Hematopoietic multipotent progenitor cell treated with erythropoietin and hydrocortisone succinate and interleukin-3 and kit ligand, for 6 days (in vitro differentiated cells): Measurements from ENCODE around the gene ZSCAN10.
A peak's percentile ranks its signal among the peaks of the same experiment; 100 is the strongest.
"Not testable (repeated sequence)": the region's sequence is repeated elsewhere in the genome, so short reads cannot be mapped to it uniquely, and the experiment has no call there.

ENCODE experiments used
- DNase-seq: peaks from one replicate; pipeline ENCODE4 v3.0.0-alpha.2; 2015

ZSCAN10 gene

DNA sequence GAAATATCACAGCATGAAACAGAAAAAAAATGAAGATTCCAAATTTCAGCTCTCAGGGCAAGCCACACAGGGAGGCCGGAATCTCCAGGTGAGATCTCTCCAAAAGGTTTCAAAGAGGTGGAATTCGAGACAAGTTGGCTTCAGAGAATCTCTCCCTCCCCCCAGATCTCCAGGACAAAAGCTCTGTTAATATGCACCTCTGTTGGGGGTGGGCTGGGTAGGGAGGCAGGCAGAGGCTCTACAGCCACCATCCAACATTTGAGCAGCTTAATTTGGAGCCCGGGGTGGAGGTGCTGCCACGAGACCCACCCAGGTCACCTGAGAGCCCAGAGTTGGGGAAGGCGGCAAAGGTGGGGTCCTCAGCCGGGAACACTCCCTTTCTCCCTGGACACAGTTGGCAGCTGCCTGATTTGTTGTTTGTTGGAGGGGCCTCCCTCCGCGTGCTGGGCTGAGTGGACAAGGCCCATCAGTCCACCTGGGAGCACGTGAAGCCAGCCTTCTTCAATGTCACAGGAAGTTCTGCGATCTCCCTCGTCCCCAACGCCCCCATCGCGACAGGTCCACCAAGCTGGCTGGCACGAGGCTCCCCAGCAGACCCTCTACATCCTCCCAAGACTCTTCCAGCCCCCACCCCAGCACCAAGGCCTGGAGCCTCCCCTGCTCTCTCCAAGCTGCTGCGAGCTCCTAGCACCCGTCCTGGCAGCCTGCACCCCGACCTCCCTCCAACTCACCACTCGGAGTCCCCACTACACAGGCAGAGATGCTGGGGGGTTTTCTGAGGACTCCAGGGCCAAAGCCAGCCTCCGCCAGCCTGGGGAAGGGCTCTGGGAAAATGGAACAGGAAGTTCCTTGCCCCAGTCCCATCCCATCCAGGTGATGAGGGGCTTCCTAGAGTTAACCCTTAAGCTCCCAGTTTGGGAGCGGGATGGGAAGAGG is at the start of gene ZSCAN10:
Gene ZSCAN10 (minus strand): TSS at position 836 of the 936 bp plus-strand sequence. CDS start 6,357 bp downstream, outside the sequence.
- DNase-seq, result no peak

DNA sequence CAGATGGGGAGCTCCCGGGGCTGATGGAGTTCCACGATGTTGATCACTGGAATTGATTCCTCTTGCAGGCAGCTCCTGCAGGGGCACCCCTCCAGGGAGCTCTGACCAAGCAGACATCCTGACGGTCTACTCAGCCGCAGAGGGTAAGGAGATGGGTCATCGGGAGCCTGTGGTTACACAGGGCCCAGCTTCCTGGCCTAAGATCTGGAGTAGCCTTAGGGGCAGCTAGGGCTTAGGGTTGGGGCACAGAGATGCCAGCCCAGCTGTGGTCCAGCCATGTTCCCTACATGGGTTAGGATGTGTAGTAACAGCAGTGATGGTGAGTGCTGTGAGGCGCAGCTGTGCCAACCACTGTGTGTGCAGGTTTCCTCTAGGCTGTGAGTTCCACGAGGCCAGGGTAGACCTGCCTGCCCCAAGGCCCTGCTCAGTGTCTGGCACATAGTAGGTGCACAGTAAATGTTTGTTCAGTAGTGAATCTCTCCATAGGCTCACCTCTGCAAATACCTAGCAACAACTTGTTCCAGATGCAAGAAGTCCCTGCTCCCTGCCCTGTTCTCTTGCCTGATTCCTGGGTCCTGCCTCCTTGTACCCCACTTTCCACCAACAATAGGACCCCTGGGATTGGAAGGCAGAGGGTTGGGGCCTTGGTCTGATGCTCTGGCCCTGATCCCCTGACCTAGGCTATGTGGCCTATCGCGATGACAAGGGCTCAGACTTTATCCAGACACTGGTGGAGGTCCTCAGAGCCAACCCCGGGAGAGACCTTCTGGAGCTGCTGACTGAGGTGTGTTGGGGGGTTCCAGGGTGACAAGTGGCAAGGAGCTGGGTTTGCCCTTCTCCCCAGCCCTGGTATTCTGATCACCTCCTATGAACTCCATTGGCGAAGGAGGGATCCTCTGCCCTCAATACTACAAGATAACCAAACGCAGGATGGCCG is 49.4 kb upstream of the ZSCAN10 start:
- no peak for DNase-seq

DNA sequence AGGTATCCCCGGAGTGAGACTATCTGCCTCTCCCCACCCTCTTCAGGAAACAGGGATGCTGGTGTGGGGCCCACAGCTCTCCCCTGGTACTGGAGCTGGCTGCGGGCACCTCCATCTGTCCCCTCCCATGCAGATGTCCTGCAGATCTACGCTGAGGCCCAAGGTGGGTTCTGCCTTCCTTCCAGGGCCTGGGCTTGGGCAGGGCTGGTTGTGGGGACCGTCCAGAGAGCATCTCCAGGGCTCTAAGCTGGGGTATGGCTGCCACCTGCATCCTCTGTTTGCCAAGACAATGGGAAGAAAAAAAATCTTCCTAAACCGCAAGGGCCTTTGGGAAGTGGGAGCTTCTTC is 48.6 kb upstream of the ZSCAN10 start:
- no peak for DNase-seq

DNA sequence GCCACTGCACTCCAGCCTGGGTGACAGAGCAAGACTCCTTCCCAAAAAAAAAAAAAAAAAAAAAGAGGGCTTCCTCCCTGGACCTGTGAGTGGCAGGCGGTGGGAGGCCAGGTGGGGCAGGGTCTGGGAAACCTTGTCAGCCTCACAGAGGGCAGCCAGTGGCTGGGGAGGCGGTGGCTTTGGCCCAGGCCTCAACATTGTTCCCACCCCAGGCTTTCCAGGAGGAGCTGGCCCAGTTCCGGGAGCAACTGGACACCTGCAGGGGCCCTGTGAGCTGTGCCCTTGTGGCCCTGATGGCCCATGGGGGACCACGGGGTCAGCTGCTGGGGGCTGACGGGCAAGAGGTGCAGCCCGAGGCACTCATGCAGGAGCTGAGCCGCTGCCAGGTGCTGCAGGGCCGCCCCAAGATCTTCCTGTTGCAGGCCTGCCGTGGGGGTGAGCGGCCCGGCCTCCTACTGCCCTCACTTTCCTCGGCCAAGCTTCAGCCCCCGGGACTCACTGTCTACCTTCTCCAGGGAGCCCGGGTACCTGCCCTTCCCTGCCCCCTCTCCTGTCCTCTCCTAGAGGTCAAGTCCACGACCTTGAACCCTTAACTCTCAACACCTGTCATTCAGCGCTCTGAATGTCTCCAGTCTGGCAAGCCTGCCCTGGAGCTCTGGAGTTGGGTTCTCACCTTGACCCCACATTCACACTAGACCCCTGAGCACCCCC is 48.1 kb upstream of the ZSCAN10 start:
- no peak for DNase-seq

DNA sequence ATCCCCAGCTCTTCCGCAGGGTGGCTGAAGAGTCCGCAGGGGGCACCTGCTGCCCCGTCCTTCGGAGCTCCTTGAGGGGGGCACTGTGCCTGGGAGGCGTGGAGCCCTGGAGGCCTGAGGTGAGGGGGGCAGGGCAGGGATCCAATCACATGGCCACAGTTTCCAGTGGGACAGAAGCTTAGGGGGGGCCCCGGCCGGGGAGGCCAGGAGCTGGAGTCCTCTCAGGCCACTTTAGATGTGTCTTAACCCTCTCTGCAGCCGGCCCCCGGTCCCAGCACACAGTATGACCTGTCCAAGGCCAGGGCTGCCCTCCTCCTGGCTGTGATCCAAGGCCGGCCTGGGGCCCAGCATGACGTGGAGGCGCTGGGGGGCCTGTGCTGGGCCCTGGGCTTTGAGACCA is 46.6 kb upstream of the ZSCAN10 start:
- DNase-seq, result no peak

DNA sequence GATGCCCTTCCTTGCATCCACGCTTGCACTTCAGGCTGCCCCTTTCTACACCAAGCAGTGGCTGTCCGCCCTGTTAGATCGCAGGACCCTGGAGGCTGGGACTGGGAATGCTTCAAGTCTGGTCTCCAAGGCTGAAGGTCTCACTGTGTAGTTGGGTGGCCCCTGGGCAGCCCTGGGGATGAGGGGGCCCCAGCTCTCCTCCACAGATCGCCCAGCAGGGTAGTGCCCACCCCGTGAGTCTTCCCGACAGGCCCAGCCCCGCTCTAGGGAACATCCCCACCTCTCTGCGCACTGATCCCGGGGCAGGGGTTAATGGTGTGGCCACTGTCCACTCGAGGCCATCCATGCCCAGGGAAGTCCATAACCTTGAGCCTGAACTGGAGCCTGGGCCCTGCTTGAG is 46.1 kb upstream of the ZSCAN10 start:
- no peak for DNase-seq

DNA sequence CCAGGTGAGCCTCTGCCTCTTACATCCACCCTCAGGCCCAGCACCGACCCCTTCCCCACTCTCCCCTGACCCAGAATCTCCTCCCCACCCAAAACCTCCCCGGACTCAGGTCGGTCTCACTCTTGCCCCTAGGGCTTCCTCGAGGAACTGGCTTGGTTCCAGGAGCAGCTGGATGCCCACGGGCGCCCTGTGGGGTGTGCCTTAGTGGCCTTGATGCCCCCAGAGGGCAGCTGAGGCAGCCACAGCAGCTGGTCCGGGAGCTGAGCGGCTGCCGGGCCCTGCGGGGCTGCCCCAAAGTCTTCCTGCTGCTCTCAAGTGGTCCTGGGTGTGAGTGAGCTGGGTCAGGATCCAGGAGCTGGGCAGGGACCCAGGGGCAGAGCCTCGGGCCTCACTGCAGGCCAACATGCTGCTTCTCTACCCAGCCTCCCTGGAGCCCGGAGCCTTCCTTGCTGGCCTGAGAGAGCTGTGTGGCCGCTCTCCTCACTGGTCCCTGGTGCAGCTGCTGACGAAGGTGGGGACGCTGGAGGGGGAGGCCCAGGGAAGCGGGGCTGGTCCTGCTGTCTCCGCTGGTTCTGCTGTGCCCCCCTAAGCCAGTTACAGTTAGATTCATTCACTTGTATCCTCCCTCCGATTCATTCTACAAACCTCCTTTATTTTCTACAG is 45.4 kb upstream of the ZSCAN10 start:
- no peak for DNase-seq

DNA sequence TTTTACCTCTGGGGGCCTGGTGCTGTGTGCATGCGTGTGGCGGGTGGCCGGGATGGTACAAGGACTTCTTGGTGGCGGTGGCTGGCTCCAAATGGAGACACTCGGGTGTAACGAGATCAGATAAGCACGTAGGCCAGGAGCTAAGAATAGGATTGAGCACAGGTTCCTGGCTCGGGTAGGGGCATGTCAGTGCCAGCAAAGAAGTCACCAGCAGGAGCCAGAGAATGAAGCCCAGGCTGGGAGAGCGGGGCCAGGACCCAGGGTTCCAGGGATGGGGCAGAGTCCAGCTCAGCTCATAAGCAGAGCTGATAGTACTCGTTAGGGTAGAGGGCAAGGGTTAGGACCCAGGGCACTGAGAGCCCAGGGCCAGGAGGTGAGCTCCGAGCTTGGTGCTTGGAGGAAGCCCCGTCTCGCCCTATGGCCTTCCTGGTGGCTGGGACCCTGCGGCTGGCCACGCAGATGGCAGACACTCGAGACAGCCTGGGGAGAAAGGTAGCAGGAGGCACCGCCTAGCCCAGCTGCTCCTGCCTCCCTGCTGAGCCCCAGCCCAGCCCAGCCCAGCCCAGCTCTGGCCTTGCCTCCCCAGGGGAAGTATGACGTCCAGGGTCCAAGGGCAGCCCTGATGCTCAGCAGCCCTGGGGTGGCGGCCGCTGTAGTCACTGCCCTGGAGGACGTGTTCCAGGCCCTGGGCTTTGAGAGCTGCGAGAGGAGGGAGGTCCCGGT is 44.7 kb upstream of the ZSCAN10 start:
- no peak for DNase-seq

DNA sequence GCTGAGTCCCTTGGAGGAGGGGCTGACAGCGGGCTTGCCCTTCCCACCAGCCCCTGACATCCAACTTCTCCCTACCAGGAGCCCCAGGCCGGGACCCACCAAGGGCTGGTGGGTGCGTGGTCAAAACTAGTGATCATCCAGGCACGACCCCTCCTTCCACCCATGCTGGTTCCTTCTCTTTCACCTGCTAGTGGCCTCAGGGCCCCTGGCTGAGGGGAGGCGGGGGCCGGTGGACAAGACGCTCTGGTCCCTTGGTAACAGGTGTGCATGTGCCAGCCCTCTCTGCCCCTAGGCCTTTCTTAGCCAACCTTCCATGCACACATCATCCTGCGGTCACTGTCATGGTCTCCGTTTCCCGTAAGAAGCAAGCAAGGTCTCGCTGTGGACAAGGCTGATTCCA is 44.1 kb upstream of the ZSCAN10 start:
- no peak for DNase-seq

DNA sequence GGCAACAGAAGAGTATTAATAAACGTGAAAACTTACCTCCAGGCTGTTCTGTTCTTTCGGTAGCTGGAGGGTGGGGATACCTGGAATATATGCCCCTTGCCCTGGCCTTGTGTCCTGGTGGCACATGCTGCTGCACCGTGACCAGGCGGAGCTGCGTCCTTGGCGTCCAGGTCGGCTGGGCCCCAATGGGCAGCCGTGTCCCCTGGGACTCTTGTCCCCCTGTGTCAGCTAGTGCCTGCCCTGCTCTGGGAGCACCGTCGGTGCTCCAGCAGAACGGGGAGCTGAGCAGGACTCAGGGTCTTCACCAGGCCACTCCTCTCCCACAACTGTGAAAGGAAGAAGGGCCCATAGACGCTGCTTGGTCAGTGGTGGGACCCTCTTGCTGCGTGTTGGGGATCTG is 43.7 kb upstream of the ZSCAN10 start:
- no peak for DNase-seq

DNA sequence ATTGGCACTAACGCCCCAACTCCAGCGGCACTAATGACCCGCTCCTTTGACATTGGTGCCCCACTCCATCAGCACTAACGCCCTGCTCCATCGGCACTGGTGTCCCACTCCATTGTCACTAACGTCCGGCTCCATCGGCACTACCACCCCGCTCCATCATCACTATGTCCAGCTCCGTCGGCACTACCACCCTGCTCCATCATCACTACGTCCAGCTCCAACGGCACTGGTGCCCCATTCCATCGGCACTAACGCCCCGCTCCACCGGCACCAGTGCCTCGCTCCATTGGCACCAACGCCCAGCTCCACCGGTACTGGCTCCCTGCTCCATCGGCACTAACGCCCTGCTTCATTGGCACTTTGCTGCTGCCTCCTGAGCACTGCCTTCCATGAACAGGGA is 43.2 kb upstream of the ZSCAN10 start:
- no peak for DNase-seq

DNA sequence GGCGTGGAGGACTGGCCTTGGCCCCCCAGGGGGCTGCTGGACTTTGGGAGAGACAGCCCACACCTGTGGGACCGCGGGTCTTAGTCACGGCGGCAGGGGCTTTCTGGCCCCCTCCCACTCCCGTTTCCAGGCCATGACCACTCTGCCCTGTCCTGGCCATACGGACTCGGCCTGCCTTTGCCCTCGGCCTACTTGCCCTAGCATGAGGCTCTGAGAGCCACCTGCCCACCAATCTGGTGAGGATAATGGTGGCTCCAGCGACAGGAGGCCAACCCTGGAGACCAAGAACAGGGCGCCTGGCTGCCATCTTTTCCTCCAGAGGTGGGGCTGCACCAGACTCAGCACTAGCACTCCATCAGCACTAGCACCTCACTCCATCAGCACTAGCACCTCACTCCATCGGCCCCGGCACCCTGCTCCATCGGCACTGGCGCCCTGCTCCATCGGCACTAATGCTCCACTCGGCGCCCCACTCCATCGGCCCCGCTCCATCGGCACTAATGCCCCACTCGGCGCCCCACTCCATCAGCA is 42.8 kb upstream of the ZSCAN10 start:
- DNase-seq, result no peak

DNA sequence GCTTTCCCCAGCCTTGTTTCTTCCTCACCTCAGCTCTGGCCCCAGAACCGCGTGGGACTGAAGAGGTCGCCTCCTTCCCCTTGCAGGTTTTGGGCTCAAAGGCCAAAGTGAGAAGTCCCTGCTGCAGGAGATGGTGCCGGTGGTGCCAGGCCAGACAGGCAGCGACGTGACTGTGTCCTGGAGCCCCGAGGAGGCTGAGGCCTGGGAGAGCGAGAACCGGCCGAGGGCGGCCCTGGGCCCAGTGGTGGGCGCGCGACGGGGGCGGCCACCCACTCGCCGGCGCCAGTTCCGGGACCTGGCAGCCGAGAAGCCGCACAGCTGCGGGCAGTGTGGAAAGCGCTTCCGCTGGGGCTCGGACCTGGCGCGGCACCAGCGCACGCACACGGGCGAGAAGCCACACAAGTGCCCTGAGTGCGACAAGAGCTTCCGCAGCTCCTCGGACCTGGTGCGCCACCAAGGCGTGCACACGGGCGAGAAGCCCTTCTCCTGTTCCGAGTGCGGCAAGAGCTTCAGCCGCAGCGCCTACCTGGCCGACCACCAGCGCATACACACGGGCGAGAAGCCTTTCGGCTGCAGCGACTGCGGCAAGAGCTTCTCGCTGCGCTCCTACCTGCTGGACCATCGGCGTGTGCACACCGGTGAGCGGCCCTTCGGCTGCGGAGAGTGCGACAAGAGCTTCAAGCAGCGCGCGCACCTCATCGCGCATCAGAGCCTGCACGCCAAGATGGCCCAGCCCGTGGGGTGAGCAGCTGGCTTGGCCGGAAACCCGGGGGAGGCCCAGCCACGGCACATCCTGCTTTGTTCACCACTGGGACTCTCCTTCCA is 41.7 kb upstream of the ZSCAN10 start:
- DNase-seq, result no peak

DNA sequence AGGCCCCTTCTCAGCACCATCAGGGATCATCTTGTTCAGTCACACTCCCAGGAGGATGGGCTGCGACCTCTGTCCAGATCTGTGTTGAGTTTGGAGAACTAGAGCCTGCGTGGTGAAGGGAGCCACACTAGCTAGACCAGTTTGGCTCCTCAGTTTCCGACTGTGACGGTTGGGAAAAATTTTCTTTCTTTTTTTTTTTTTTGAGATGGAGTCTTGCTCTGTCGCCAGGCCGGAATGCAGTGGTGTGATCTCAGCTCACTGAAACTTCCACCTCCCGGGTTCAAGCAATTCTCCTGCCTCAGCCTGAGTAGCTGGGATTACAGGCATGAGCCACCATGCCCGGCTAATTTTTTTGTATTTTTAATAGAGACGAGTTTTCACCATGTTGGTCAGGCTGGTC is 40.5 kb upstream of the ZSCAN10 start:
- DNase-seq, result not testable (repeated sequence)

DNA sequence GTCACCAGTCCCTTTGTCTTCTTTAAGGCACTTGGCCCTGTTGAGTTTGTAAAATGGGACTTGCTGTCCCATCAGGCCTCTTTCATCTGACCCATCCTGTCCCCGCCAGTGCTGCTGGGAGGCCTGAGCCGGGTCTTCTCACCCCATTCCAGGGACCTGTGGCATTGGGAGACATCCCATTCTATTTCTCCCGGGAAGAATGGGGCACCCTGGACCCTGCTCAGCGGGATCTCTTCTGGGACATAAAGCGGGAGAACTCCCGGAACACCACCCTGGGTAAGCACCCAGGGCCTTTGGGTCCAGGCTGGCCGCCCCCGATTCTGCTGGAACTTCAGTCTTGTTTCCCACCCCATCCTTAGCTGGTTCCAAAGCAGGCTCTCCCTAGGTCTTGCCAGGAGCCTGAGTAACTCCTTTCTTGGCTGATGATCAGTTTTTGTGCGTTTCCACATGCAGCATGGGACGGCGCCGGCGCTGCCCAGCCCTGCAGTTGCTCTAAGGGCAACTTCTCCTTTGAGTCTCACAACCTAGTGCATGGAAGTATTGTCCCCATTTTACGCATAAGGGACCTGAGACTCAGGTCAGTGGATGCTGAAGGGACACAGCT is 39.8 kb upstream of the ZSCAN10 start:
- DNase-seq, result no peak

DNA sequence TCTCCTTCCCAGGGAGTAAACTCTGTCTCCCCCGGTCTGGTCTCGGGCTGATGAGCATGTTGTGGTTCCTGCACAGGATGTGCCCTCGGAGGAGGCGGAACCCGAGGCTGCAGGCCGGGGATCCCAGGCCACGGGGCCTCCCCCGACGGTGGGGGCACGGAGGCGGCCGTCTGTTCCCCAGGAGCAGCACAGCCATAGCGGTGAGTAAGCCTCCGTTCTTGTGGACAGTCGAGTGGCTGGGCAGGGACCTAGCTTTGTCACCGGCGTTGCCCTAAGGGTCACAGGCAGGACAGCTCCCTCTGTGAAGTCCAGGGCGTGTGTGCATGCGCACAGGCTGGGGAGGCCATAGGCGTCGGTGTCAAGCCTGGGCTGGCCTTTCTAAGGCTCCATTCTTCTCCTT is 39.2 kb upstream of the ZSCAN10 start:
- no peak for DNase-seq

DNA sequence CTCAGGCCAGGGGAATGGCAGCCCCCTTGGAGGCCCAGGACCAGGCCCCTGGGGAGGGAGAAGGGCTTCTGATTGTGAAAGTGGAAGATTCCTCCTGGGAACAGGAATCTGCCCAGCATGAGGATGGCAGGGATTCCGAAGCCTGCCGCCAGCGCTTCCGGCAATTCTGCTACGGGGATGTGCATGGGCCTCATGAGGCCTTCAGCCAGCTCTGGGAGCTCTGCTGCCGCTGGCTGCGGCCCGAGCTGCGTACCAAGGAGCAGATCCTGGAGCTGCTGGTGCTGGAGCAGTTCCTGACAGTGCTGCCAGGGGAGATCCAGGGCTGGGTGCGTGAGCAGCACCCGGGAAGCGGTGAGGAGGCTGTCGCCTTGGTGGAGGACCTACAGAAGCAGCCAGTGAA is 38.2 kb upstream of the ZSCAN10 start:
- no peak for DNase-seq

DNA sequence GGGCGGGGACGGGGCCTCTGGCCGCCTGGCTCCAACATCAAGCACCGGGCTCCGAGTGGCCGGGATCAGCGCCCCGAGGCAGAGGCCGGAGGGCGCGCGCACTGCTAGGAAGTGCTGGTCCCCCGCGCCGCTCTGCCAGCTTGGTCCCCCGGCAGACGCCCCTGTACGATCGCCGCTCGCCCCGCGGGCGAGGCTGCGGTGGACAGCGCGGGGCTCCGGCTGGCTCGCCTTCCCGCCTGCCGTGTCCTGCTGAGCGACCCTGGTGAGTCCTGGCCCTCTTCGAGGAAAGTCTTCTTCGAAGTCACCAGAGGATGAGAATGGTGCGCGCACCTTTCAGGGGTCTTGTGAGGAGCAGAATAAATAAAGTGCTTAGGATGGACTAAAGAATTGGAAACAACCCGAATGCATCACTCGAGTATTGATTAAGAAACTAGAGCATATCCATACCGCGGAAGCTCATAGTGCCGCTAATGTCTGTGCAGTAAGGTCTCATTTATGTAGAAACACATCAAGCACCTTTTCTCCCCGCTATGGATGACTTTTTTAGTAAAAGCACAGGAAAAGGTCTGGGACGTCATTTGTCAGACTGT is 36.1 kb upstream of the ZSCAN10 start:
- peak; percentile 39 for DNase-seq

DNA sequence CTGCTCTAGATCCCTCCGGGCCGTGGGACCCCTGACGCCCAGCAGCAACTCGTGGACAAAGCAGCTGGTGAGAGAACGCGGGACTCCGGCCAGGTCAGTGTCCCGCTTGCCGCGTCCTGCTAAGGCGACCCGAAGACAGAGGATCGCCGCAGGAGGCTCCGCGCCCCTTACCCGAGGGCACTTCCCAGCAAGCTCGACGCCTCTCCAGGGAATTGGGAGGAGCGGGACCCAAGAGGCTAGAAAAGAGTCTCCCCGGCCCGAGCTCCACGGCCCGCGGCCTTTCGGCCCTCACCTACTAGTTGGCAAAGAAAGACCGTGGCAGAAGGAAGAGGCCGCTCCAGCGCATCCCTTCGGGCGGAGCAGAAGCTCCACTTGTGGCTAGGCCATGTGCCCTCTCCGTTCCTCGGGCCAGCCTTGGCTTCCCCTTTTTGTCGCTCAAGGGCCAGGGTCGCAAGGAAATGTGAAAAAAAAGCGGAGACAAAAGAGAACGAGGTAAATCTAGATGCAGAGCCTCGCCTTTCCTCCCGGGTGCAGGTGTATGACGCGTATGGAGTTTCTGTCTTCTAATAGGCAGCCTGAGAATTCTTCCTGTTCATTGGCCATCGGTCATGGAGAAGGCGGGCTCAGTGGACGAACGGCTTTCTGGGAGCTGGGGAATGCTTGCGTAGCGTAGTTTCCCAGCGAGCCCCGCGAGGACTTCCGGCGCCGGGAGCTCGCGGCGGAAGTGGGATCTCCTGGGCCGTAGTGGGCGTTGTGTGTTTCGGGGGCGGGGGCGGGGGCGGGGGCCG is 35.4 kb upstream of the ZSCAN10 start, which contains the start of gene ZNF213:
Gene ZNF213 (plus strand): TSS at position 692 of the 788 bp plus-strand sequence. CDS start 2,252 bp downstream, outside the sequence.
- DNase-seq, result peak; percentile 100
